ENCODE results near the gene TPX2. TPM values are rescaled to one million over a fixed set of nuclear protein-coding genes. Genes with fewer than 3 reads are reported as not detected.

Gene TPX2
- polyA plus RNA-seq, 2 of the 4 experiments (the other 2 are of a cell fraction) = 92.9 TPM

DNA sequence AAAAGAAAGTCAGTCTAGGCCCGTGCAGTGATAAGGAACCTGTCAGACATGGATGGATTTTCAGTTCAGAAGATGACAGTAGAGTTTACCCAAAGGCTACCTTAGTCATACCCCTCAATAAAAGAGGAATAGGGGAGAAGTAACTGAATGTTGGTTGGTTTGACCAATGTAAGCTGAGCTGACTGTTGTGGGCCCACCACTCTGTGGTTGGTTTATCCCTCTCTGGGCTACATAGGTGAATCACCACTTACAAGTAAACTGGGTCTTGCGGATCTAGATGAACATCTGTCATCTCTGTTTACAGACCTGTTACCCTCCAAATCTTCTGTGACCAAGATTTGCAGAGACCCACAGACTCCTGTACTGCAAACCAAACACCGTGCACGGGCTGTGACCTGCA is 42.9 kb downstream of the TPX2 start:
- Histone ChIP-seq H3K4me2 (no peak overlapping the region), H3K27ac (no peak overlapping the region), H3K4me1 (no peaks in the 10 kb centered on the region), H3K4me3 (no peak overlapping the region), H3K9me3 (no peaks in the 10 kb centered on the region)
- ChIA-PET POLR2A (no interaction called here), CTCF (interaction anchor here (0.6 to 1.3 kb wide), 3 partner anchors 10 to 47 kb away, joined by 3 read pairs; no protein-coding TSS in a partner anchor)
- ATAC-seq = no peak
- TF ChIP-seq TP53 (CRISPR knock-in tag; IDR thresholded peaks at IDR 0.05) (no peak), RNF2 (IDR thresholded peaks at IDR 0.05; ENCODE audit: borderline replicate concordance, low read depth) (no peak)
- 92% methylated on average over 4 of the region's 4 CpGs for WGBS (ENCODE audit: missing lambda C conversion rate)
- no peak for DNase-seq (ENCODE audit: low read depth in 1 of 2, low spot score in 1 of 2)
- no peak for FAIRE-seq

DNA sequence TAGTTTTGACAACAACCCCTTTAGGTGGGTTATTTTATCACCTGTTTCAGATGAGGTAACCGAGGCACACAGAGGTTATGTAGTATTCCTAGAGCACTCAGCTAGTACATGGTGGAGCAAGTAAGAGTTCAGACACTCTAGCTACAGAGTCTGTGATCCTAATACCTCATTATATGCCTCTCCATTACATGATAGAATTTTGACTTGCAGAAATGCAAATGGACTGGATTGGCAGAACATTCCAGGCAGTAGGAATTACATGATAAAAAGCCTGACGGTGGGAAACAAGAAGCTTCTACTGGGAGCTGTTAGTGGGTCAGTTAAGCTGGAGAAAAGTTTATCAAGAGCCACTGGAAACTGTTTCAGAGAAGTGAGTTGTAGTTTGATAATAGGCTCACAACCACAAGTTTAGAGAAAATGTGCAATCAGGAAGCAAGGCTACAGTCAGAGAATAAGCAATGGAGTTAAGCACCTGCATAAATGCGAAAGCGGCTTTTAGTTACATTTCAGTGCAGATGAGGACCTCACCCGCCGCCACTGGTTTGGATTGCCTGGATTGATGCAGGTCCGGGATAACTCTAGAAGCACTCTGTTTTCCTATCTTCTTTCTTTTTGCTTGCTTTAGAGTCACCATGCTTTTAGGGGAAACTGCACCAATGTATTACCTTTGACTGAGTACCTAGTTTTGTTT is 45.4 kb downstream of the TPX2 start:
- CTCF ChIA-PET = interaction anchor here (1.0 to 2.4 kb wide), 4 partner anchors 27 to 122 kb away, joined by 3 to 10 read pairs (median 4); no protein-coding TSS in a partner anchor
- POLR2A ChIA-PET = no interaction called here

DNA sequence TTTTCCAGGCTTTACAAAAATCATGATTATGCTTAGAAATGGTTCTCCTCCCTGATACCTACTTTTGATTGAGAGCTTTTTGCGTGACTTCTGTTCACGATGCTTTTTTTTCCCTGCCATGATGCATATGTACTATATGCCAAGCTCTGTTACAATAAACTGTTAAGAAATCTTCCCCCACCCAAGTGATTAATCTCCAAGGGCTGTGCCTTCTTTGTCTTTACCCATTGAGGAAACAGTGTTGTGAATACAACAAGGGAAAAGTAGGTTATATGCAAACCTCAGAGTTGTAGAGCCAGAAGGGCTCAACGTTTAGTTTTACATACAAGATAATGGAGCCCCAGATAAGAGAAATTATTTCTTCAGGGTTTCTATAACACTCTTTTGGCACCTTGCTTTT is 46.0 kb downstream of the TPX2 start:
- 95% methylated on average over 3 of the region's 3 CpGs for WGBS (ENCODE audit: missing lambda C conversion rate)
- Histone ChIP-seq H3K4me1 (no peaks in the 10 kb centered on the region), H3K4me2 (no peak overlapping the region), H3K27ac (no peak overlapping the region), H3K4me3 (no peak overlapping the region), H3K9me3 (no peaks in the 10 kb centered on the region)
- no peak for DNase-seq (ENCODE audit: low read depth in 1 of 2, low spot score in 1 of 2)
- CTCF ChIA-PET = interaction anchor here (0.7 to 2.4 kb wide), 5 partner anchors 26 to 123 kb away, joined by 3 to 10 read pairs (median 4); no protein-coding TSS in a partner anchor
- FAIRE-seq = no peak
- POLR2A ChIA-PET = no interaction called here
- no peak for TF ChIP-seq CEBPB (IDR thresholded peaks at IDR 0.05)
- no peak for TF ChIP-seq PHF8 (IDR thresholded peaks at IDR 0.05; ENCODE audit: borderline replicate concordance, low read depth)
- no peak for TF ChIP-seq NR3C1 (IDR thresholded peaks at IDR 0.05)
- no peak for TF ChIP-seq FOSL2 (IDR thresholded peaks at IDR 0.05)
- TF ChIP-seq FOSL2 (CRISPR knock-in tag; IDR thresholded peaks at IDR 0.05) = no peak
- TF ChIP-seq SMC3 (IDR thresholded peaks at IDR 0.05) = no peak
- TF ChIP-seq KDM5A (IDR thresholded peaks at IDR 0.05) = no peak
- TF ChIP-seq RAD21 (conservative IDR thresholded peaks at IDR 0.05 in 1 of 2, IDR thresholded peaks at IDR 0.05 in 1 of 2) = no peak
- no peak for ATAC-seq

More for the DNA sequence above, 45.4 kb downstream of the TPX2 start:
- 97% methylated on average over 7 of the region's 7 CpGs for WGBS (ENCODE audit: missing lambda C conversion rate)
- TF ChIP-seq CBX8 (IDR thresholded peaks at IDR 0.05) = no peak
- no peak for TF ChIP-seq MAZ (IDR thresholded peaks at IDR 0.05; ENCODE audit: borderline replicate concordance, low read depth, low read length)
- FAIRE-seq (no peak), DNase-seq (ENCODE audit: low read depth in 1 of 2, low spot score in 1 of 2) (no peak), ATAC-seq (no peak)
- Histone ChIP-seq H3K4me1 (no peaks in the 10 kb centered on the region), H3K4me2 (no peak overlapping the region), H3K27ac (no peak overlapping the region), H3K4me3 (no peak overlapping the region), H3K9me3 (no peaks in the 10 kb centered on the region)

DNA sequence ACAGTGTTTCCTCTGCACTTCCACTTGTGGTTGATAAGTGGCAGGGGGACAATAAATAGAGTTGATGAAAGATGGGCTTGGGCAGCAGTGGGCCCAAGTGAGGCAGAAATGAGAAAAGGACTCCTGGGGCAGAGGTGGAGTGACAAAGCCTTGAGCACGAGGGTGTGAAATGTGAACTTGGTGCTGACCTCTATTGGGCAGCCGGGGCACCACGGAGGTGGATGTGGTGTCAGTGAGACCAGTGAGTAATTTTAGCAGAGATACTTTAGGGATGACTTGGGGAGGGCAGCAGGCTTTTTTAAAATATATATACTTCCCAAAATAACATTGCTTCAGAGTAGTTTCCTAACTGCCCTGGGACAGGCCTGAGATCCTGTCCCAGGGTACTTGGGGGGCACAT is 49.5 kb downstream of the TPX2 start:
- ATAC-seq (peak; percentile 74 to 84; a peak in 5 of 6 replicates), DNase-seq (ENCODE audit: low read depth in 1 of 2, low spot score in 1 of 2) (peak; percentile 20 to 21), FAIRE-seq (no peak)
- WGBS (ENCODE audit: missing lambda C conversion rate) = 54% methylated on average over 3 of the region's 3 CpGs
- Histone ChIP-seq H3K4me2 (no peak overlapping the region), H3K4me1 (no peaks in the 10 kb centered on the region), H3K4me3 (no peak overlapping the region), H3K27ac (no peak overlapping the region), H3K9me3 (no peaks in the 10 kb centered on the region)
- CTCF ChIA-PET = interaction anchor here (0.7 to 3.2 kb wide), 5 partner anchors 13 to 243 kb away, joined by 3 to 15 read pairs (median 3); no protein-coding TSS in a partner anchor
- no peak for TF ChIP-seq HOXB5 (CRISPR knock-in tag; IDR thresholded peaks at IDR 0.05)
- TF ChIP-seq, protein P1, sequence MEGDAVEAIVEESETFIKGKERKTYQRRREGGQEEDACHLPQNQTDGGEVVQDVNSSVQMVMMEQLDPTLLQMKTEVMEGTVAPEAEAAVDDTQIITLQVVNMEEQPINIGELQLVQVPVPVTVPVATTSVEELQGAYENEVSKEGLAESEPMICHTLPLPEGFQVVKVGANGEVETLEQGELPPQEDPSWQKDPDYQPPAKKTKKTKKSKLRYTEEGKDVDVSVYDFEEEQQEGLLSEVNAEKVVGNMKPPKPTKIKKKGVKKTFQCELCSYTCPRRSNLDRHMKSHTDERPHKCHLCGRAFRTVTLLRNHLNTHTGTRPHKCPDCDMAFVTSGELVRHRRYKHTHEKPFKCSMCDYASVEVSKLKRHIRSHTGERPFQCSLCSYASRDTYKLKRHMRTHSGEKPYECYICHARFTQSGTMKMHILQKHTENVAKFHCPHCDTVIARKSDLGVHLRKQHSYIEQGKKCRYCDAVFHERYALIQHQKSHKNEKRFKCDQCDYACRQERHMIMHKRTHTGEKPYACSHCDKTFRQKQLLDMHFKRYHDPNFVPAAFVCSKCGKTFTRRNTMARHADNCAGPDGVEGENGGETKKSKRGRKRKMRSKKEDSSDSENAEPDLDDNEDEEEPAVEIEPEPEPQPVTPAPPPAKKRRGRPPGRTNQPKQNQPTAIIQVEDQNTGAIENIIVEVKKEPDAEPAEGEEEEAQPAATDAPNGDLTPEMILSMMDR (IDR thresholded peaks at IDR 0.05) = 0 out of 3 replicates have a peak, but pooled peaks have one; percentile 10
- TF ChIP-seq, protein P2, sequence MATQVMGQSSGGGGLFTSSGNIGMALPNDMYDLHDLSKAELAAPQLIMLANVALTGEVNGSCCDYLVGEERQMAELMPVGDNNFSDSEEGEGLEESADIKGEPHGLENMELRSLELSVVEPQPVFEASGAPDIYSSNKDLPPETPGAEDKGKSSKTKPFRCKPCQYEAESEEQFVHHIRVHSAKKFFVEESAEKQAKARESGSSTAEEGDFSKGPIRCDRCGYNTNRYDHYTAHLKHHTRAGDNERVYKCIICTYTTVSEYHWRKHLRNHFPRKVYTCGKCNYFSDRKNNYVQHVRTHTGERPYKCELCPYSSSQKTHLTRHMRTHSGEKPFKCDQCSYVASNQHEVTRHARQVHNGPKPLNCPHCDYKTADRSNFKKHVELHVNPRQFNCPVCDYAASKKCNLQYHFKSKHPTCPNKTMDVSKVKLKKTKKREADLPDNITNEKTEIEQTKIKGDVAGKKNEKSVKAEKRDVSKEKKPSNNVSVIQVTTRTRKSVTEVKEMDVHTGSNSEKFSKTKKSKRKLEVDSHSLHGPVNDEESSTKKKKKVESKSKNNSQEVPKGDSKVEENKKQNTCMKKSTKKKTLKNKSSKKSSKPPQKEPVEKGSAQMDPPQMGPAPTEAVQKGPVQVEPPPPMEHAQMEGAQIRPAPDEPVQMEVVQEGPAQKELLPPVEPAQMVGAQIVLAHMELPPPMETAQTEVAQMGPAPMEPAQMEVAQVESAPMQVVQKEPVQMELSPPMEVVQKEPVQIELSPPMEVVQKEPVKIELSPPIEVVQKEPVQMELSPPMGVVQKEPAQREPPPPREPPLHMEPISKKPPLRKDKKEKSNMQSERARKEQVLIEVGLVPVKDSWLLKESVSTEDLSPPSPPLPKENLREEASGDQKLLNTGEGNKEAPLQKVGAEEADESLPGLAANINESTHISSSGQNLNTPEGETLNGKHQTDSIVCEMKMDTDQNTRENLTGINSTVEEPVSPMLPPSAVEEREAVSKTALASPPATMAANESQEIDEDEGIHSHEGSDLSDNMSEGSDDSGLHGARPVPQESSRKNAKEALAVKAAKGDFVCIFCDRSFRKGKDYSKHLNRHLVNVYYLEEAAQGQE (IDR thresholded peaks at IDR 0.05) = no peak
- POLR2A ChIA-PET = no interaction called here
